ENCODE results near the gene DAP.

DNA sequence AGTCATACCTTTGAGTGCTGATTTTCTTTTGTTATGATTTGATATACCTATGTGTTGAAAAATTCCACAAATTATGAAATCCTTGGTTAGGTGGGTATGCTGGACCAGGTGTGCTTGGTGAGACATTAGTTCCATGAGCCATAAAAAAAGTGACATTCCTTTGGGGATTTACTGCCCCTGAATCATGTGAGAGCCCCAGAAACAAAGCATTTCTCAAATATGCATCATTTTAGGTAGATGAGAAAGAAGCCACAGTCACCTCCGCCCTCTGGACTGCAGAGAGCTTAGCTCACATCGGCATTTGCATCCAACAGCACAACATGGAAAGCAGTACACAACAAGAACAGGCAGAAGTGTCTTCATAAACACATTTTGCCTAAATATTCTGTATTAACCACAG, 55.3 kb downstream of the DAP start:
- TF ChIP-seq, protein P1, sequence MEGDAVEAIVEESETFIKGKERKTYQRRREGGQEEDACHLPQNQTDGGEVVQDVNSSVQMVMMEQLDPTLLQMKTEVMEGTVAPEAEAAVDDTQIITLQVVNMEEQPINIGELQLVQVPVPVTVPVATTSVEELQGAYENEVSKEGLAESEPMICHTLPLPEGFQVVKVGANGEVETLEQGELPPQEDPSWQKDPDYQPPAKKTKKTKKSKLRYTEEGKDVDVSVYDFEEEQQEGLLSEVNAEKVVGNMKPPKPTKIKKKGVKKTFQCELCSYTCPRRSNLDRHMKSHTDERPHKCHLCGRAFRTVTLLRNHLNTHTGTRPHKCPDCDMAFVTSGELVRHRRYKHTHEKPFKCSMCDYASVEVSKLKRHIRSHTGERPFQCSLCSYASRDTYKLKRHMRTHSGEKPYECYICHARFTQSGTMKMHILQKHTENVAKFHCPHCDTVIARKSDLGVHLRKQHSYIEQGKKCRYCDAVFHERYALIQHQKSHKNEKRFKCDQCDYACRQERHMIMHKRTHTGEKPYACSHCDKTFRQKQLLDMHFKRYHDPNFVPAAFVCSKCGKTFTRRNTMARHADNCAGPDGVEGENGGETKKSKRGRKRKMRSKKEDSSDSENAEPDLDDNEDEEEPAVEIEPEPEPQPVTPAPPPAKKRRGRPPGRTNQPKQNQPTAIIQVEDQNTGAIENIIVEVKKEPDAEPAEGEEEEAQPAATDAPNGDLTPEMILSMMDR (IDR thresholded peaks at IDR 0.05) = no peak
- TF ChIP-seq EP300 (IDR thresholded peaks at IDR 0.05; ENCODE audit: low read depth) = no peak

All from transverse colon (tissue), 3 donors.